Middle frontal gyrus (tissue), 1 donor: ENCODE results near the gene EMC8.

ENCODE experiments used
- DNase-seq: peaks from one replicate; pipeline ENCODE4 v3.0.0-alpha.2; 2015; ENCODE audit warnings: low spot score; ENCODE audit errors: extremely low spot score

EMC8 gene

GRCh38 chr16:85731179-85731578 is 68.2 kb downstream of the EMC8 start:
- DNase-seq = no peak

- DNase-seq = no peak
These were observed 69.2 kb downstream of the EMC8 start for GRCh38 chr16:85730186-85730465.

- DNase-seq = no peak
These were observed 69.7 kb downstream of the EMC8 start for GRCh38 chr16:85729452-85730185.

GRCh38 chr16:85728879-85729278 is 70.5 kb downstream of the EMC8 start:
- no peak for DNase-seq
